H9 (cell line): ENCODE results near the gene TBC1D2. TPM values are rescaled to one million over a fixed set of nuclear protein-coding genes. Genes with fewer than 3 reads are reported as not detected.

Experiments used
- DNase-seq: peaks from one replicate; pipeline ENCODE4 v3.0.0-alpha.2; 2017
- H2AFZ ChIP-seq: one replicate; pipeline ENCODE4 v1.6.1; 2013; ENCODE audit warnings: mild to moderate bottlenecking, low read length, control low read depth, moderate library complexity
- H2AK5ac ChIP-seq: 2 replicates; pipeline ENCODE4 v1.6.1; 2013; ENCODE audit warnings: low read length, control low read depth, mixed read lengths; ENCODE audit not compliant: insufficient read length
- H2BK120ac ChIP-seq: one replicate; pipeline ENCODE4 v1.6.1; 2013; ENCODE audit warnings: low read depth, mild to moderate bottlenecking, low read length, control low read depth, inconsistent platforms; ENCODE audit not compliant: poor library complexity, severe bottlenecking
- H2BK12ac ChIP-seq: 2 replicates; pipeline ENCODE4 v1.6.1; 2013; ENCODE audit warnings: low read length, control low read depth, mixed read lengths, low read depth; ENCODE audit not compliant: insufficient read length
- H2BK15ac ChIP-seq: 2 replicates; pipeline ENCODE4 v1.6.1; 2013; ENCODE audit warnings: low read depth, low read length, control low read depth
- H2BK20ac ChIP-seq: one replicate; pipeline ENCODE4 v1.6.1; 2013; ENCODE audit warnings: low read depth, mild to moderate bottlenecking, low read length, control low read depth, inconsistent platforms; ENCODE audit not compliant: poor library complexity, severe bottlenecking
- H2BK5ac ChIP-seq: 2 replicates; pipeline ENCODE4 v1.6.1; 2013; ENCODE audit warnings: low read length, control low read depth, mixed read lengths; ENCODE audit not compliant: insufficient read length
- H3K14ac ChIP-seq: 2 replicates; pipeline ENCODE4 v1.6.1; 2013; ENCODE audit warnings: low read length, control low read depth; ENCODE audit not compliant: insufficient read depth
- H3K18ac ChIP-seq: 2 replicates; pipeline ENCODE4 v1.6.1; 2013; ENCODE audit warnings: low read depth, mild to moderate bottlenecking, mixed read lengths, low read length, control low read depth; ENCODE audit not compliant: insufficient read length
- H3K23ac ChIP-seq: 2 replicates; pipeline ENCODE4 v1.6.1; 2013; ENCODE audit warnings: low read length, control low read depth, mixed read lengths, low read depth; ENCODE audit not compliant: insufficient read length
- H3K23me2 ChIP-seq: 2 replicates; pipeline ENCODE4 v1.6.1; 2013; ENCODE audit warnings: low read depth, mild to moderate bottlenecking, mixed read lengths, low read length, control low read depth; ENCODE audit not compliant: insufficient read length, poor library complexity, severe bottlenecking
- H3K27ac ChIP-seq: 2 replicates; pipeline ENCODE4 v1.5.1; 2013; ENCODE audit warnings: low read length, control low read depth, mixed read lengths, low read depth; ENCODE audit not compliant: insufficient read length
- H3K27me3 ChIP-seq: 2 replicates; pipeline ENCODE4 v1.6.1; 2013; ENCODE audit warnings: low read length, control low read depth, inconsistent platforms; ENCODE audit not compliant: insufficient read depth
- H3K4ac ChIP-seq: 2 replicates; pipeline ENCODE4 v1.6.1; 2013; ENCODE audit warnings: low read depth, mild to moderate bottlenecking, control low read depth, inconsistent platforms, low read length, moderate library complexity
- H3K4me1 ChIP-seq: 2 replicates; pipeline ENCODE4 v1.6.1; 2013; ENCODE audit warnings: low read length, control low read depth, inconsistent platforms; ENCODE audit not compliant: insufficient read depth
- H3K4me2 ChIP-seq: 2 replicates; pipeline ENCODE4 v1.6.1; 2013; ENCODE audit warnings: low read length, control low read depth, mixed read lengths; ENCODE audit not compliant: insufficient read length, insufficient read depth
- H3K56ac ChIP-seq: 2 replicates; pipeline ENCODE4 v1.6.1; 2013; ENCODE audit warnings: low read depth, mild to moderate bottlenecking, mixed read lengths, low read length, control low read depth; ENCODE audit not compliant: insufficient read length
- H3K79me1 ChIP-seq: 2 replicates; pipeline ENCODE4 v1.6.1; 2013; ENCODE audit warnings: low read depth, mild to moderate bottlenecking, moderate library complexity, low read length, control low read depth, inconsistent platforms; ENCODE audit not compliant: insufficient read depth, poor library complexity, severe bottlenecking
- H3K79me2 ChIP-seq: 2 replicates; pipeline ENCODE4 v1.6.1; 2013; ENCODE audit warnings: low read length, control low read depth, inconsistent platforms; ENCODE audit not compliant: insufficient read depth
- H3K9ac ChIP-seq: 2 replicates; pipeline ENCODE4 v1.6.1; 2013; ENCODE audit warnings: low read length, control low read depth, mixed read lengths; ENCODE audit not compliant: insufficient read length; ENCODE audit errors: extremely low read depth
- H3K9me3 ChIP-seq: one replicate; pipeline ENCODE4 v1.6.1; 2013; ENCODE audit warnings: low read depth, low read length, inconsistent platforms; ENCODE audit not compliant: control insufficient read depth
- H3T11ph ChIP-seq: one replicate; pipeline ENCODE4 v1.6.1; 2013; ENCODE audit warnings: mild to moderate bottlenecking, low read length, control low read depth, inconsistent platforms
- H4K20me1 ChIP-seq: one replicate; pipeline ENCODE4 v1.6.1; 2013; ENCODE audit not compliant: control insufficient read depth, insufficient read length, insufficient read depth
- H4K5ac ChIP-seq: 2 replicates; pipeline ENCODE4 v1.6.1; 2013; ENCODE audit warnings: low read depth, mild to moderate bottlenecking, mixed read lengths, low read length, control low read depth; ENCODE audit not compliant: insufficient read length
- H4K8ac ChIP-seq: replicated peaks from 2 replicates; pipeline ENCODE4 v1.6.1; 2013; ENCODE audit warnings: low read length, control low read depth, mixed read lengths, low read depth; ENCODE audit not compliant: insufficient read length
- H4K91ac ChIP-seq: 2 replicates; pipeline ENCODE4 v1.6.1; 2013; ENCODE audit warnings: low read depth, mild to moderate bottlenecking, moderate library complexity, mixed read lengths, low read length, control low read depth; ENCODE audit not compliant: insufficient read length
- H3K27ac Mint-ChIP-seq, 3 experiments: 2 replicates in 2 of 3; 3 replicates in 1 of 3; pipeline ENCODE4 v1.8.0; 2020 to 2021; ENCODE audit warnings: mixed read lengths in 3 of 3, mild to moderate bottlenecking in 1 of 3, moderate library complexity in 1 of 3
- H3K27me3 Mint-ChIP-seq: 2 replicates; pipeline ENCODE4 v1.8.0; 2021; ENCODE audit warnings: low read depth, mild to moderate bottlenecking, moderate library complexity, mixed read lengths
- H3K36me3 Mint-ChIP-seq, 3 experiments: 2 replicates in 2 of 3; 3 replicates in 1 of 3; pipeline ENCODE4 v1.8.0; 2020 to 2021; ENCODE audit warnings: low read depth in 3 of 3, mixed read lengths in 3 of 3; ENCODE audit not compliant: insufficient read depth in 1 of 3
- H3K4me1 Mint-ChIP-seq, 2 experiments: 2 replicates each; pipeline ENCODE4 v1.8.0; 2020; ENCODE audit warnings: mixed read lengths in 2 of 2
- H3K4me3 Mint-ChIP-seq, 2 experiments: 2 replicates in 1 of 2; 3 replicates in 1 of 2; pipeline ENCODE4 v1.8.0; 2020 to 2021; ENCODE audit warnings: mild to moderate bottlenecking in 2 of 2, mixed read lengths in 2 of 2, moderate library complexity in 1 of 2
- H3K9me3 Mint-ChIP-seq, 2 experiments: 2 replicates in 1 of 2; 3 replicates in 1 of 2; pipeline ENCODE4 v1.8.0; 2020; ENCODE audit warnings: mild to moderate bottlenecking in 2 of 2, mixed read lengths in 2 of 2, moderate library complexity in 1 of 2
- WGBS: extraction: QIAGEN DNeasy Blood & Tissue Kit; methylation state at CpG from one replicate; pipeline ENCODE4 v1.1.7; 2013; ENCODE audit warnings: missing lambda C conversion rate, low lambda C conversion rate, mixed read lengths; ENCODE audit not compliant: insufficient read length; ENCODE audit errors: extremely low coverage; 5-methylcytosine and 5-hydroxymethylcytosine counted together
- total RNA-seq: library from RNA; stranded (reverse); gene quantifications from 2 replicates; pipeline ENCODE4 v1.2.1, GENCODE V29; 2021
- TF ChIP-seq, protein P1 (sequence below): fragments of 200-600 bp; sonication (generic); conservative IDR thresholded peaks from 3 replicates; pipeline ENCODE4 v1.8.0; 2021; ENCODE audit warnings: antibody characterized with exemption, mild to moderate bottlenecking

The TBC1D2 gene
- total RNA-seq, 1 experiment from 2014 or later = 2.9 TPM

DNA sequence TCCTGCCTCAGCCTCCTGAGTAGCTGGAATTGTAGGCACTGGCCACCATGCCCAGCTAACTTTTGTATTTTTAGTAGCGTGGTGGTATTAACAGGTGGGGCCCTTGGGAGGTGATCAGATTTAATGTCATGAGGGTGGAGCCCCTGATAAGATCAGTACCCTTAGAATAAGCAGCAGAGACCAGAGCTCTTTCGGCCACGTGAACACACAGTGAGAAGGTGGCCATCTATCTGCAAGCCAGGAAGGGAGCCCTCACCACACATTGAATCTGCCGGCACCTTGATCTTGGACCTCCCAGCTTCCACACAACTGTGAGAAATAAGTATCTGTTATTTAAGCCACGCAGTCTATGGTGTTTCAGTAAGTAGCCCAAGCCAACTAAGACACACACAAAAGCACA lies 22.5 kb downstream of the TBC1D2 start:
- H3K9me3 ChIP-seq = no peaks in the 10 kb centered on the region
- no peak overlapping the region for H3K56ac ChIP-seq
- H2BK20ac ChIP-seq = no peak overlapping the region
- WGBS = no CpG with 5 or more reads among the region's 5 CpGs
- H3K27me3 ChIP-seq = no peaks in the 10 kb centered on the region; the same call in 1 of the 2 replicates
- H3K23me2 ChIP-seq = no peaks in the 10 kb centered on the region
- Mint-ChIP-seq H3K4me1 (no peaks in the 10 kb centered on the region), H3K36me3 (peaks cover 0 to 9% (median 4%) of the 10 kb centered on the region in 3 experiments; a peak in 4 of 7 replicates), H3K9me3 (no peaks in the 10 kb centered on the region), H3K27me3 (no peaks in the 10 kb centered on the region), H3K27ac (no peak overlapping the region), H3K4me3 (no peak overlapping the region)
- H3K79me1 ChIP-seq = no peaks in the 10 kb centered on the region
- no peak overlapping the region for H2BK15ac ChIP-seq
- H2BK5ac ChIP-seq = no peak overlapping the region
- H3T11ph ChIP-seq = no peak overlapping the region
- H3K23ac ChIP-seq = no peak overlapping the region
- H3K14ac ChIP-seq = no peak overlapping the region
- H3K9ac ChIP-seq = no peak overlapping the region
- H3K79me2 ChIP-seq = no peaks in the 10 kb centered on the region
- H2BK120ac ChIP-seq = no peak overlapping the region
- H4K20me1 ChIP-seq = no peaks in the 10 kb centered on the region
- H4K5ac ChIP-seq = no peak overlapping the region
- TF ChIP-seq, protein P1, sequence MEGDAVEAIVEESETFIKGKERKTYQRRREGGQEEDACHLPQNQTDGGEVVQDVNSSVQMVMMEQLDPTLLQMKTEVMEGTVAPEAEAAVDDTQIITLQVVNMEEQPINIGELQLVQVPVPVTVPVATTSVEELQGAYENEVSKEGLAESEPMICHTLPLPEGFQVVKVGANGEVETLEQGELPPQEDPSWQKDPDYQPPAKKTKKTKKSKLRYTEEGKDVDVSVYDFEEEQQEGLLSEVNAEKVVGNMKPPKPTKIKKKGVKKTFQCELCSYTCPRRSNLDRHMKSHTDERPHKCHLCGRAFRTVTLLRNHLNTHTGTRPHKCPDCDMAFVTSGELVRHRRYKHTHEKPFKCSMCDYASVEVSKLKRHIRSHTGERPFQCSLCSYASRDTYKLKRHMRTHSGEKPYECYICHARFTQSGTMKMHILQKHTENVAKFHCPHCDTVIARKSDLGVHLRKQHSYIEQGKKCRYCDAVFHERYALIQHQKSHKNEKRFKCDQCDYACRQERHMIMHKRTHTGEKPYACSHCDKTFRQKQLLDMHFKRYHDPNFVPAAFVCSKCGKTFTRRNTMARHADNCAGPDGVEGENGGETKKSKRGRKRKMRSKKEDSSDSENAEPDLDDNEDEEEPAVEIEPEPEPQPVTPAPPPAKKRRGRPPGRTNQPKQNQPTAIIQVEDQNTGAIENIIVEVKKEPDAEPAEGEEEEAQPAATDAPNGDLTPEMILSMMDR = no peak
- no peak for DNase-seq
- H2AK5ac ChIP-seq = no peak overlapping the region
- H3K27ac ChIP-seq = no peak overlapping the region
- H4K91ac ChIP-seq = no peak overlapping the region
- H3K4me1 ChIP-seq = no peaks in the 10 kb centered on the region
- H2BK12ac ChIP-seq = no peak overlapping the region
- H3K4me2 ChIP-seq = no peak overlapping the region
- H2AFZ ChIP-seq = no peak overlapping the region
- no peak overlapping the region for H3K4ac ChIP-seq
- H4K8ac ChIP-seq = no peak overlapping the region
- no peak overlapping the region for H3K18ac ChIP-seq
